ENCODE measurements around the gene POLR2C.

GRCh38 chr16:57502048-57502775 is 39.7 kb downstream of the POLR2C start:
- TF ChIP-seq CTCF (IDR thresholded peaks at IDR 0.05) (no peak), POLR2AphosphoS5 (IDR thresholded peaks at IDR 0.05) (no peak), POLR2A (IDR thresholded peaks at IDR 0.05) (no peak), EP300 (IDR thresholded peaks at IDR 0.05; ENCODE audit: low read depth) (no peak)
